ENCODE results near the gene RASA2.
"Not testable (repeated sequence)": the region's sequence is repeated elsewhere in the genome, so short reads cannot be mapped to it uniquely, and the experiment has no call there.

- TF ChIP-seq CTCF (conservative IDR thresholded peaks at IDR 0.05; ENCODE audit: low read depth, low read length); FOS (IDR thresholded peaks at IDR 0.05; ENCODE audit: low read depth, low read length); RAD21 (IDR thresholded peaks at IDR 0.05; ENCODE audit: low read length); CEBPB (IDR thresholded peaks at IDR 0.05; ENCODE audit: low read depth, low read length); USF2 (IDR thresholded peaks at IDR 0.05; ENCODE audit: low read depth, low read length); MAZ (IDR thresholded peaks at IDR 0.05; ENCODE audit: borderline replicate concordance, low read depth, low read length); SMC3 (IDR thresholded peaks at IDR 0.05; ENCODE audit: low read depth, low read length); ELK1 (IDR thresholded peaks at IDR 0.05; ENCODE audit: borderline replicate concordance, low read depth, low read length); POLR2A (IDR thresholded peaks at IDR 0.05; ENCODE audit: low read depth, low read length): not testable (repeated sequence)
These were observed 49.2 kb downstream of the RASA2 start for GRCh38 chr3:141536017-141536416.
